HG02678 (cell line): ENCODE results near the gene LILRA6.

Experiments
- ATAC-seq: cut with Tn5 transposase; IDR thresholded peaks from one replicate; pipeline ENCODE4 v1.9.1; 2021; ENCODE audit warnings: mild to moderate bottlenecking, moderate library complexity; ENCODE audit not compliant: unreplicated experiment

The LILRA6 gene

DNA sequence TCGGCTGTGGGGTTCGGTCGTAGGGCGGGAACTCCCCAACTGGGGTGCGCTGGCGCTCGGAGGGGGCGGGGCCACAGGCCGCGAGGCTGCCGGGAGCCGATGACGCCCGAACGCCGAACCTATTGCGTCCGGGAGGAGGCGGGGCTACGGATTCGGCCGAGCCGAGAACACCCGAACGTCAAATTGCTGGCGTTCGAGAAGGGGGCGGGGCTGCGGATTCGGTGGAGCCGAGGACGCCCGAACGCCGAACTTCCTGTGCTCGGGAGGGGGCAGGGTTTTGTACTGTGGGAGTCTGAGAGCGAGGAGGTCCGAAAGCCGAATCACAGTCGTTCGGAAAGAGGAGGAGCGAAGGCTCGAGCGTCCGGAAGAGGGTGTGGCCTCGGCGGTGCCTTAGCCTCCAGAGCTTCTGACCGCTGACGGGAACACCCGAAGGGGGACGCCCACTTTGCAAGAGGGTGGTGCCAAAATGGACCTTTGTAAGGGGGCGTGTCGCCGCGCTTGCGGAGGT is 52.0 kb downstream of the LILRA6 start:
- ATAC-seq, result peak; percentile 47

DNA sequence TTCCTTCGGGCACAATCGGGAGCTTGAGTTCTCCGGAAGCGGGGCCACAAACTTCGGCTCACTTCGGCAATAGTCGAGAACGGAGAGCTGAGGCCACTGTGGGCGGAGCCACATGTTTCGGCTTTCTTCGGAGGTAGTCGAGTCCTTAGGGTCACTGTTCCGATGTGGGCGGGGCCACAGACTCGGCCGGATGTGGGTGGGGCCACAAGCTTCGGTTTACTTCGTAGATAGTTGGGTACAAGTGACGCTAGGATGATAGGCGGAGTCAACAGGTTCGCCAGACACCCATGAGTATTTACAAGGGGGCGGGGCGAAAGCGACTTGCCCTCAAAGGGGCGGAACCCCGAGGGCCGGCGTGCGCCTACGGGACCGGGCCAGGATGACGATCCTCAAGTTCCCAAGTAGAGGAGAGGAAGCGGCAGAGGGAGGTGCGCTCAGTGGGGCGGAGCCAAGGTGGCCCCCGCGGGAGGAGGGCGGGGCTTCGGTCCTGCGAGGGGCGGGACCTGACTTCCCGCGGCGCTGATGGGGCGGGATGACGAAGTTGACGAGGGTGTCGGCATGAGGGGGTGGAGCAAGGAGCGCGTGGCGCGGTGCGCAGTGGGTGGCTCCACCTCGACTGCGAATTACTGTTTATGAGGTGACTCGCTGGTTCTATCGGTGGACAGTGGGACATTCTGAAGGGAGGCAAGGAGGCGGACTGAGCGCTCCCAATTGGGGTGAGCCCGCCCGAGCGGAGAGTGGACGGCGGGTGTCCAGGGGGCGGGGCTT is 52.7 kb downstream of the LILRA6 start:
- ATAC-seq, result peak; percentile 43

DNA sequence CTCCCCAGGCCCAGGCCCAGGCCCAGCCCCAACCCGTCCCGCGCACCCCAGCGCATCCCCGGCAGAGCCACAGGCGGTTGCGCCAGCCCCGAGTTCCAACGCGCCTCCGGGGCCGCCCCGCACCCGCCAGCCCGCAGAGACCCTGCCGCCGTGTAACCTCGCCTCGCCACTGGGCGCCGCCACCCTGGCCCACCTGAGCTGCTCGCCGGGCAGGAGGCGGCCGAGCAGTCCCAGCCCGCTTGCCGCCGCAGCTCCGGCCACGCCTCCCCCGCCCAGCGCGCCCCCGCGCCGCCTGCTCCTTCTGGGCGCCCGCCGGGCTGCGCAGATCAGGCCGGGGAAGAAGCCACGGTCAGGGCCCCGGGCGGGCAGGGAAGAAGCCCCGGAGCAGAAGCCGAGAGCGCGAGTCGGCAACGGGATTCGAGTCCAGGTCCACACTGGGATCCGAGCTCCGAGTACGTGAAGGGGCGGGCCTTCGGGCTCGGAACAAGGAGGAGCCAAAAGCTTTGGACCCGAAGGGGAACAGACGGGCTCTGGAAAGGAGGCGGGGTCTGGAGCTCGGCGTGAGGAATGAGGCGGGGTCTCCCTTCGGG is 53.4 kb downstream of the LILRA6 start, which contains the start of gene MBOAT7:
MBOAT7 (minus strand) TSS at position 436 of the 590 bp plus-strand sequence. CDS start 1,072 bp downstream, outside the sequence.
- peak; percentile 19 for ATAC-seq

DNA sequence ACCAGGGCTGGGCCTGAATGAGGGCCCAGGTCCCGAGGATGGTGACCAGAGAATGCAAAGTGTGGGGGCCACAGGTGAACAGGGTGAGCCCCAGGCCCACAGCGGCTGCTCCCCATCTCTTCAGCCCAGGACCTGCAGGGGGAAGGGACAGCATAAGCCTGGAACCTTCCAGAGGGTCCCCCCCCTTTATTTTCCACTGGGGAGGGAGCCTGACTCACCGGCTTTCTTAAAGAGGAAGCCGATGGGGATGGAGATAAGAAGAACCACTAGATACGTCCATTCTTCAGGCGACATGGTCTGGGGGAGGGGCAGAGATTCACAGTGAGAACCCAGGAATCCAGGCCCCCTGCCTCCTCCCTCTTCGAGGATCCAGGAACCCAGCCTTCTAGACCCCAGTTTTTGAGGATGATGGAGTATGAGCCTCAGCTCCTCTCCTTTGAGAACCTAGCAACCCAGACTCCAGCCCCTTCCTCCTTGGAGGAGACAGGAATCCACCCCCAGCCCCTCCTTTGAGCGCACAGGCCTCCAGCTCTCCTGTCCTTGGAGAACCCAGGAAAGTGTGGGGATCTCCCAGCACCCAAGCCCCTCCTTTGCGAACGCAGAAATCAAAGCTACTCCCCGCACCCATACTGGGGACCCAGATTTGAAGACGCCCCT is 54.2 kb downstream of the LILRA6 start:
- ATAC-seq, result no peak

DNA sequence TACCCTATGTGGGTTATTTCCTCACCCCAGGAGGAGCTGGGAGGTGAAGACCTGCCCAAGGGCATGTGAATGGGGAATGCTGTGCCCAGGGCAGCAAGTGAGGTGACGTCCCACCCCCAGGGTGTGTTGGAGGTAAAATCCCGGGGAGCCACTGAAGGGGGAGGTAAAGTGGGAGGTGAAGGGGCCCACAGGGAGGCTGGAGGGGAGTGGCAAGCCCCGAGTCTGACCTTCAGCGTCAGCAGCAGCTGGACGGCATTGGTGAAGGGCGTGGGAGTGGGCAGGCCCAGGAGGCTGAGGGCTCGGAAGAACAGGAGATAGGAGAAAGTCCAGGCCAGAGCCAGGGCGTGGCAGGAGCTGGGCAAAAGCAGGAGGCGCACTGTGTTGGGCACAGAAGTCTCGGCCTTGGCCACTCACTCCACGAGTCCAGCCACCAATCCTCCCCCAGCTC is 55.6 kb downstream of the LILRA6 start:
- ATAC-seq, result no peak
